Caco-2 (cell line): ENCODE measurements around the gene CYP24A1. TPM values are rescaled to one million over a fixed set of nuclear protein-coding genes. Genes with fewer than 3 reads are reported as not detected.

Source experiments
- BruUV-seq: library from RNA; stranded (reverse); fragments of 400-500 nt; replicated peaks from 2 replicates; lab custom pipeline; 2021; lab: Mats Ljungman, UMichigan
- CTCF ChIA-PET: fragments of 300-600 bp; sonication (Branson Sonifier 250); formaldehyde crosslinking; loops from one replicate; lab custom pipeline; 2022; ENCODE audit warnings: antibody characterized with exemption; lab: Charles Lee
- POLR2A ChIA-PET: fragments of 300-600 bp; sonication (Branson Sonifier 250); formaldehyde crosslinking; loops from one replicate; lab custom pipeline; 2022; ENCODE audit warnings: antibody characterized with exemption; lab: Charles Lee
- DNase-seq, 2 experiments: peaks; one replicate each; pipeline versions ENCODE4 v3.0.0 to v3.0.0-alpha.2; 2020 to 2022
- H3K27me3 ChIP-seq: replicated peaks from 2 replicates; pipeline ENCODE4 v1.6.0; 2011; ENCODE audit warnings: low read length; ENCODE audit not compliant: control insufficient read depth, insufficient read depth
- H3K36me3 ChIP-seq: 2 replicates; pipeline ENCODE4 v1.5.1; 2011; ENCODE audit warnings: low read length; ENCODE audit not compliant: control insufficient read depth, insufficient read depth
- H3K4me1 ChIP-seq: fragments of 250-450 bp; sonication (Bioruptor Pico); 2 replicates; pipeline ENCODE4 v1.5.1; 2020; ENCODE audit warnings: mild to moderate bottlenecking
- H3K4me3 ChIP-seq: 2 replicates; pipeline ENCODE4 v1.5.1; 2011; ENCODE audit warnings: low read depth, mild to moderate bottlenecking, control low read depth, low read length
- H3K9me3 ChIP-seq: fragments of 250-450 bp; sonication (Bioruptor Pico); 2 replicates; pipeline ENCODE4 v1.5.1; 2020; ENCODE audit warnings: mild to moderate bottlenecking, moderate library complexity
- H3K27ac Mint-ChIP-seq: one replicate; pipeline ENCODE4 v1.8.0; 2022; ENCODE audit warnings: mixed read lengths; ENCODE audit not compliant: unreplicated experiment
- H3K27me3 Mint-ChIP-seq: one replicate; pipeline ENCODE4 v1.8.0; 2022; ENCODE audit warnings: mixed read lengths; ENCODE audit not compliant: insufficient read depth, unreplicated experiment
- H3K36me3 Mint-ChIP-seq: one replicate; pipeline ENCODE4 v1.8.0; 2022; ENCODE audit warnings: mild to moderate bottlenecking, mixed read lengths; ENCODE audit not compliant: insufficient read depth, unreplicated experiment
- H3K4me1 Mint-ChIP-seq: one replicate; pipeline ENCODE4 v1.8.0; 2022; ENCODE audit warnings: low read depth, mixed read lengths; ENCODE audit not compliant: unreplicated experiment
- H3K4me3 Mint-ChIP-seq: one replicate; pipeline ENCODE4 v1.8.0; 2022; ENCODE audit warnings: mild to moderate bottlenecking, moderate library complexity, mixed read lengths; ENCODE audit not compliant: unreplicated experiment
- H3K9me3 Mint-ChIP-seq: one replicate; pipeline ENCODE4 v1.8.0; 2022; ENCODE audit warnings: mixed read lengths; ENCODE audit not compliant: unreplicated experiment
- CTCF ChIP-seq, 2 experiments: fragments of 200-600 bp in 1 of 2; IDR thresholded peaks; 1 replicate in 1 of 2; 2 replicates in 1 of 2; pipeline versions ENCODE4 v1.5.1 to v1.8.0; 2011 to 2022; ENCODE audit warnings: antibody characterized with exemption in 1 of 2, control low read depth in 1 of 2, inconsistent platforms in 1 of 2, low read depth in 1 of 2, low read length in 1 of 2, mild to moderate bottlenecking in 1 of 2, moderate library complexity in 1 of 2; ENCODE audit not compliant: insufficient read depth in 1 of 2, severe bottlenecking in 1 of 2, unreplicated experiment in 1 of 2
- intact Hi-C: fragments of 100-400 bp; cut with micrococcal nuclease; formaldehyde crosslinking; loops from one replicate; pipeline ENCODE4 v1.10.0; 2022; ENCODE audit not compliant: unreplicated experiment
- total RNA-seq: library from RNA; stranded (reverse); gene quantifications from 2 replicates; pipeline ENCODE4 v1.2.3, GENCODE V29; 2022

The CYP24A1 gene
- total RNA-seq, 1 experiment from 2014 or later, result 3.7 TPM

GRCh38 chr20:54119744-54120143, 54.0 kb downstream of the CYP24A1 start:
- Mint-ChIP-seq H3K36me3 (peaks cover 5% of the 10 kb centered on the region), H3K4me3 (no peak overlapping the region), H3K27ac (no peak overlapping the region), H3K9me3 (no peaks in the 10 kb centered on the region), H3K27me3 (no peaks in the 10 kb centered on the region), H3K4me1 (peaks cover 19% of the 10 kb centered on the region)
- ChIA-PET POLR2A (no interaction called here), CTCF (no interaction called here)
- Histone ChIP-seq H3K9me3 (no peaks in the 10 kb centered on the region), H3K27me3 (no peaks in the 10 kb centered on the region), H3K4me1 (peaks cover 25% of the 10 kb centered on the region), H3K4me3 (no peak overlapping the region), H3K36me3 (no peaks in the 10 kb centered on the region)
- no peak for TF ChIP-seq CTCF (IDR thresholded peaks at IDR 0.05; ENCODE audit: insufficient read depth in 1 of 2, low read depth in 1 of 2, low read length in 1 of 2, severe bottlenecking in 1 of 2, unreplicated experiment in 1 of 2)
- no peak for DNase-seq
- BruUV-seq, result no TSS peak
- intact Hi-C loops, result no loop called here

- BruUV-seq, result no TSS peak
- Mint-ChIP-seq H3K4me3 (no peak overlapping the region), H3K9me3 (no peaks in the 10 kb centered on the region), H3K27ac (no peak overlapping the region), H3K27me3 (peaks cover 2% of the 10 kb centered on the region), H3K36me3 (peaks cover under 1% of the 10 kb centered on the region), H3K4me1 (peaks cover 9% of the 10 kb centered on the region)
- H3K4me1 ChIP-seq, result peaks cover 15% of the 10 kb centered on the region
- H3K36me3 ChIP-seq, result no peaks in the 10 kb centered on the region
- POLR2A ChIA-PET, result no interaction called here
- CTCF ChIA-PET, result interaction anchor here (1.5 kb wide), 1 partner anchor 15 kb away, joined by 3 read pairs; no protein-coding TSS in a partner anchor
- TF ChIP-seq CTCF (IDR thresholded peaks at IDR 0.05; ENCODE audit: insufficient read depth in 1 of 2, low read depth in 1 of 2, low read length in 1 of 2, severe bottlenecking in 1 of 2, unreplicated experiment in 1 of 2), result no peak
- intact Hi-C loops, result no loop called here
- no peak overlapping the region for H3K4me3 ChIP-seq
- H3K27me3 ChIP-seq, result no peaks in the 10 kb centered on the region
- no peaks in the 10 kb centered on the region for H3K9me3 ChIP-seq
- DNase-seq, result no peak
Observed at GRCh38 chr20:54118220-54119001, 55.4 kb downstream of the CYP24A1 start.

- ChIA-PET CTCF (interaction anchor here (1.2 kb wide), 1 partner anchor 12 kb away, joined by 6 read pairs; no protein-coding TSS in a partner anchor), POLR2A (interaction anchor here (0.6 kb wide), 1 partner anchor 49 kb away, joined by 3 read pairs; no protein-coding TSS in a partner anchor)
- BruUV-seq, result no TSS peak
- TF ChIP-seq CTCF (IDR thresholded peaks at IDR 0.05; ENCODE audit: insufficient read depth in 1 of 2, low read depth in 1 of 2, low read length in 1 of 2, severe bottlenecking in 1 of 2, unreplicated experiment in 1 of 2), result no peak
- Mint-ChIP-seq H3K4me3 (no peak overlapping the region), H3K4me1 (no peaks in the 10 kb centered on the region), H3K36me3 (no peaks in the 10 kb centered on the region), H3K9me3 (no peaks in the 10 kb centered on the region), H3K27ac (no peak overlapping the region), H3K27me3 (peaks cover 2% of the 10 kb centered on the region)
- Histone ChIP-seq H3K9me3 (no peaks in the 10 kb centered on the region), H3K4me1 (peaks cover 4% of the 10 kb centered on the region; the same call in 1 of the 2 replicates), H3K4me3 (no peak overlapping the region), H3K36me3 (no peaks in the 10 kb centered on the region), H3K27me3 (no peaks in the 10 kb centered on the region)
- no peak for DNase-seq
- intact Hi-C loops, result no loop called here
Observed at GRCh38 chr20:54116550-54117235, 57.1 kb downstream of the CYP24A1 start.
